DMS114 treated with DMSO at 0.1 percent for 48 hours (cell line): ENCODE results near the gene METRN.
"Not testable (repeated sequence)": the region's sequence is repeated elsewhere in the genome, so short reads cannot be mapped to it uniquely, and the experiment has no call there.

Experiments used
- DNase-seq: peaks from one replicate; lab custom pipeline; 2025; ENCODE audit not compliant: unreplicated experiment; lab: John Stamatoyannopoulos, UW

The METRN gene

DNA sequence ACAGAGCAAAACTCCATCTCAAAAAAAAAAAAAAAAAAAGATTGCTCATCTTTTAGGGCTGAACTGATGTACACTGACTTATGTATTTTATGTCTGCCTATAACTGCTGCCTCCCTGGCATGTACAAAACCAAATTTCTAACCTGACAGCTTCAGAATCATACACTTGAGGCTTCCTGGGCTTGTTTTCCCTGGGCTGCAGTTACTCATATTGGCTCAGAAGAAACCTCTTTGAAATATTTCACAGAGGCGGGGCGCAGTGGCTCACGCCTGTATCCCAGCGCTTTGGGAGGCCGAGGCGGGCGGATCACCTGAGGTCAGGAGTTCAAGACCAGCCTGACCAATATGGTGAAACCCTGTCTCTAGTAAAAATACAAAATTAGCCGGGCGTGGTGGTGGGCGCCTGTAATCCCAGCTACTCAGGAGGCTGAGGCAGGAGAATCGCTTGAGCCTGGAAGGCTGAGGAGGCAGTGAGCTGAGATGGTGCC, 39.2 kb downstream of the METRN start:
- not testable (repeated sequence) for DNase-seq

GRCh38 chr16:754656-755055, 39.7 kb downstream of the METRN start:
- no peak for DNase-seq

- no peak for DNase-seq
These were observed 41.5 kb downstream of the METRN start for GRCh38 chr16:756428-756827.

- no peak for DNase-seq
These were observed 44.4 kb downstream of the METRN start for GRCh38 chr16:759110-759910.

GRCh38 chr16:760065-760464, 45.1 kb downstream of the METRN start:
- no peak for DNase-seq

DNA sequence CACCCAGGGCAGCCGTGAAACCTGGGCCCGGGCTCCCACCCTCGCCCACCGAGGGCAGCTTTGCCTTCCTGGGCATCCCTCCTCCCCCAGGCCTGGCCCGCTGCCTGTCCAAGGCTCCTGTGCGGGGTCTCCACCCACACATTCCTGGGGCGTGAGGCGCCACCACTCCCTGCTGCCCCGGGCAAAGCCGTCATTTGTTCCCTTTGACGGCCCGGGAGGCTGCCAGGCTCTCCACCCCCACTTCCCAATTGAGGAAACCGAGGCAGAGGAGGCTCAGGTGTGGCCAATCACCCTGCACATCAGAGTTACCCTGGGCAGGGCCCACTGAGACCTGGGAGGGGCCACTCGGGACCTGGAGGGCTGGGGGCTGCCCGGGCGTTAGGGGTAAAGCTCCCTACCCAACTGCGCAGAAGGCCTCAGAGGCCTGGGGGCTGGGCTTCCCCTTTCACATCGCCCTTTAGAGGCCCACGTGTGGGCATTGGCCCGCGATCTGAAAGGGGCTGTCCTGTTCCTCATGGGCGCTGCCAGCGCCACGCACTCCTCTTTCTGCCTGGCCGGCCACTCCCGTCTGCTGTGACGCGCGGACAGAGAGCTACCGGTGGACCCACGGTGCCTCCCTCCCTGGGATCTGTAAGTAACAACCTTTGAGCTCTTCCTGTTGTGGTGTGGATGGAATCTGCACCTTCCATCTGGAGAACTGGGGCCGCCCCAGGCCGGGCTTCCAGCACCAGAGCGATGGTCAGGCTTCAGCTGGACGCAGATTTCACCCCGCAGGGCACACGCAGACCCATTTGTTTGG, 45.8 kb downstream of the METRN start, which contains the start of gene MSLN:
MSLN (plus strand) TSS at position 190 of the 799 bp plus-strand sequence. CDS start 1,947 bp downstream, outside the sequence.
- DNase-seq: no peak

GRCh38 chr16:761625-762513, 47.0 kb downstream of the METRN start:
- no peak for DNase-seq

GRCh38 chr16:762595-763268, 47.8 kb downstream of the METRN start:
- no peak for DNase-seq

GRCh38 chr16:763369-764183, 48.7 kb downstream of the METRN start:
- DNase-seq: no peak

DNA sequence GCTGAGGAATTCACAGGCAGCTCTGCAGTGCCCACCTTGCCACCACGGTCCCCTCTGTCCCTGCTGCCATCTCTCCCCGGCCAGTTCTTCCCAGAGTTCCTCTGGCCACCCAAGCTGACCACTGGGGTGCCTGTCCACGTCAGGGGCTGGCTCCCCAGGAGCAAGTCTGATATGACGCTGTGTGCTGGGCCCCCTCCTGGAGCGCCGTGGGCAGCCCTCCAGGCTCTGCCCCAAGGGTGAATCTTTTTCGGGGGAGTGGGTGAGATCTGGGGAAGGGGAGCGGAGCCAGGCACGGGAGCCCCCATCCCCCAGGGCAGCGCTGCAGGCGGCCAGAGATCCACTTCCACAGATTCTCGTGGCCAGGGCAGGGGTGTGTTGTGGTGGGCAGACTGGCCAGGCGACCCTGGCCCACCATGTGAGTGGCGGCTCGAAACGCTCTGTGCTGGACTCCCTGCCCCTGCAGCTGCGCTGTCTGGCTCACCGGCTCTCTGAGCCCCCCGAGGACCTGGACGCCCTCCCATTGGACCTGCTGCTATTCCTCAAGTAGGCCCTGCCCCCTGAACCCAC, 49.3 kb downstream of the METRN start:
- DNase-seq: no peak

- no peak for DNase-seq
These were observed 50.0 kb downstream of the METRN start for GRCh38 chr16:764848-765487.

DNA sequence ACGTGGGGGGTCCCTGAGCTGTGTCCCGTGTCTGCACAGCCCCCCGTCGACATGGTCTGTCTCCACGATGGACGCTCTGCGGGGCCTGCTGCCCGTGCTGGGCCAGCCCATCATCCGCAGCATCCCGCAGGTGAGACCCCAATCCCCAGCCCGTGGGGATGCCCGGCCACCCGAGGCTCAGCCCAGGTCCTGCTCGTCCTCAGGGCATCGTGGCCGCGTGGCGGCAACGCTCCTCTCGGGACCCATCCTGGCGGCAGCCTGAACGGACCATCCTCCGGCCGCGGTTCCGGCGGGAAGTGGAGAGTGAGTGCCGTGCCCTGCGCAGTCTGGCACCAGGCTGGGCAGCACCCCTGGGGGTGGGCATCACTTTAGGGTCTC, 50.6 kb downstream of the METRN start:
- no peak for DNase-seq

DNA sequence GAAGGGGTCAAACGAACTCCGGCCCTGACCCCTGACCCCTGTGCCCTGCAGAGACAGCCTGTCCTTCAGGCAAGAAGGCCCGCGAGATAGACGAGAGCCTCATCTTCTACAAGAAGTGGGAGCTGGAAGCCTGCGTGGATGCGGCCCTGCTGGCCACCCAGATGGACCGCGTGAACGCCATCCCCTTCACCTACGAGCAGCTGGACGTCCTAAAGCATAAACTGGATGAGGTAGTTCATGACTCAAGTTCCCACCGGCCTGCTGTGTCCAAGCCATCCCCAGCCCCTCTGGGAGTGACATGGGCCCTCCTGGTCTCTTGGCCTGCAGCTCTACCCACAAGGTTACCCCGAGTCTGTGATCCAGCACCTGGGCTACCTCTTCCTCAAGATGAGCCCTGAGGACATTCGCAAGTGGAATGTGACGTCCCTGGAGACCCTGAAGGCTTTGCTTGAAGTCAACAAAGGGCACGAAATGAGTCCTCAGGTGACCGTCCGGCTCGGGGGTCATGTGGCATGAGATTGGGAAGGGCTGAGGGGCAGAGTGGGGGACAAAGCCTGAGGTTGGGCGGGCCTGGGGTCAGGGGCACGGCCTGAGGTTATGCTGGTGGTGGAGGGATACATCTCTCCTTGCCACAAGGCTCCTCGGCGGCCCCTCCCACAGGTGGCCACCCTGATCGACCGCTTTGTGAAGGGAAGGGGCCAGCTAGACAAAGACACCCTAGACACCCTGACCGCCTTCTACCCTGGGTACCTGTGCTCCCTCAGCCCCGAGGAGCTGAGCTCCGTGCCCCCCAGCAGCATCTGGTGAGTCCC, 51.3 kb downstream of the METRN start:
- no peak for DNase-seq

DNA sequence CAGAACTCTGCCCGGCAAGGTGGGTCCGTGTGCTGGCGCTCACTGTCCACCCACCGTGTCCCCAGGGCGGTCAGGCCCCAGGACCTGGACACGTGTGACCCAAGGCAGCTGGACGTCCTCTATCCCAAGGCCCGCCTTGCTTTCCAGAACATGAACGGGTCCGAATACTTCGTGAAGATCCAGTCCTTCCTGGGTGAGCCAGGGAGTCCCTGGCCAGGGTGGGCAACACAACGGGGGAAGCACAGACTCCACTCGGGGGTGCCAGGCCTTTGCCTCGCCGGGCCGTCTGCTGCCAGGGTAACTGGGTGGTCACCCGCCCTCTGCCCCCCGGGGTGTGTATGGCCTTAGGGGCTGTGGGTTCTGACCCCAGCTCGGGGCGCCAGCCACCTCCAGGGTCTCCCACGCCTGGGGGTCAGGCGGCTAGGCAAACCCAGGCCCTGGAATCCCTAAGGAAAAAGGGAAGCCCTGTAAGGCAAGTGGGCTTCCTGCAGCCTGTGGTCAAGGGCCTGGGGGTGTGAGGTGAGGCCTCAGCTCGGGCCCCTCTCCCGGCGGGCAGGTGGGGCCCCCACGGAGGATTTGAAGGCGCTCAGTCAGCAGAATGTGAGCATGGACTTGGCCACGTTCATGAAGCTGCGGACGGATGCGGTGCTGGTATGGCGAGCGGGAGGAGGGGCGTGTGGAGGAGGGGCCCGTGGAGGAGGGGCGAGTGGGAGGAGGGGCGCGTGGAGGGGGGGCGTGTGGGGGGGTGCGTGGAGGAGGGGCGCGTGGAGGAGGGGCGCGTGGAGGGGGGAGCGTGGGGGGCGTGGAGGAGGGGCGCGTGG, 52.1 kb downstream of the METRN start:
- no peak for DNase-seq

DNA sequence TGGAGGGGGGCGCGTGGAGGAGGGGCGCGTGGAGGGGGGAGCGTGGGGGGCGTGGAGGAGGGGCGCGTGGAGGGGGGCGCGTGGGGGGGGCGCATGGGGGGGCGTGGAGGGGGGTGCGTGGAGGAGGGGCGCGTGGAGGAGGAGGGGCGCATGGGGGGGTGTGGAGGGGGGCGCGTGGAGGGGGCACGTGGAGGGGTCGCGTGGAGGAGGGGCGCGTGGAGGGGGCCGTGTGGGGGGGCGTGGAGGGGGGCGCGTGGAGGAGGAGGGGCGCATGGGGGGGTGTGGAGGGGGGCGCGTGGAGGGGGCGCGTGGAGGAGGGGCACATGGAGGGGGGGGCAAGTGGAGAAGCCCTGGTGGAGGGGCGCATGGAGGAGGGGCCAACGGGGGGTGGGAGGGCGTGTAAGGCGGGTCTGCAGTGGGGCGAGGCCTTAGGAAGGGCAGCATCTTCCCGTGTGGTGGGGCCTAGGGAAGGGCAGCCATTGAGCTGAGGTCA, 52.9 kb downstream of the METRN start:
- no peak for DNase-seq

DNA sequence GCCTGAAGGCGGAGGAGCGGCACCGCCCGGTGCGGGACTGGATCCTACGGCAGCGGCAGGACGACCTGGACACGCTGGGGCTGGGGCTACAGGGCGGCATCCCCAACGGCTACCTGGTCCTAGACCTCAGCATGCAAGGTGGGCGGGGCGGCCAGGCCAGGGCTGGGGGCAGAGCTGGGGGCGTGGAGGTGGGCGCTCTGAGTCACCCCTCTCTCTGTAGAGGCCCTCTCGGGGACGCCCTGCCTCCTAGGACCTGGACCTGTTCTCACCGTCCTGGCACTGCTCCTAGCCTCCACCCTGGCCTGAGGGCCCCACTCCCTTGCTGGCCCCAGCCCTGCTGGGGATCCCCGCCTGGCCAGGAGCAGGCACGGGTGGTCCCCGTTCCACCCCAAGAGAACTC, 53.5 kb downstream of the METRN start:
- DNase-seq: no peak
